ENCODE results near the gene CDH23.

Gene CDH23

GRCh38 chr10:71653044-71653443, 256.3 kb downstream of the CDH23 start:
- no peak for DNase-seq

GRCh38 chr10:71656220-71656619, 259.5 kb downstream of the CDH23 start:
- no peak for DNase-seq

GRCh38 chr10:71657604-71658466, 261.1 kb downstream of the CDH23 start:
- no peak for DNase-seq

- DNase-seq, result no peak
Measured at GRCh38 chr10:71658467-71658745, 261.7 kb downstream of the CDH23 start.

GRCh38 chr10:71659111-71659634, 262.5 kb downstream of the CDH23 start:
- no peak for DNase-seq

GRCh38 chr10:71659737-71660136, 263.0 kb downstream of the CDH23 start:
- DNase-seq, result no peak

GRCh38 chr10:71660313-71660712, 263.6 kb downstream of the CDH23 start:
- no peak for DNase-seq

- no peak for DNase-seq
Measured at GRCh38 chr10:71661060-71661622, 264.4 kb downstream of the CDH23 start.

GRCh38 chr10:71661779-71662336, 265.1 kb downstream of the CDH23 start:
- no peak for DNase-seq

- DNase-seq, result no peak
Measured at GRCh38 chr10:71663311-71663710, 266.6 kb downstream of the CDH23 start.

- no peak for DNase-seq
Measured at GRCh38 chr10:71664585-71664984, 267.9 kb downstream of the CDH23 start.

- no peak for DNase-seq
Measured at GRCh38 chr10:71665456-71665855, 268.7 kb downstream of the CDH23 start.

- DNase-seq, result no peak
Measured at GRCh38 chr10:71666639-71667386, 270.1 kb downstream of the CDH23 start.

GRCh38 chr10:71667387-71667752, 270.6 kb downstream of the CDH23 start:
- DNase-seq, result no peak

- DNase-seq, result no peak
Measured at GRCh38 chr10:71671994-71672946, 275.6 kb downstream of the CDH23 start.

- DNase-seq, result no peak
Measured at GRCh38 chr10:71675295-71675970, 278.7 kb downstream of the CDH23 start.

GRCh38 chr10:71677261-71677660, 280.5 kb downstream of the CDH23 start:
- no peak for DNase-seq

- no peak for DNase-seq
Measured at GRCh38 chr10:71678057-71678805, 281.5 kb downstream of the CDH23 start.

- no peak for DNase-seq
Measured at GRCh38 chr10:71679425-71679824, 282.7 kb downstream of the CDH23 start.

GRCh38 chr10:71681977-71682376, 285.3 kb downstream of the CDH23 start:
- DNase-seq, result no peak
